HT1080 (cell line): Measurements from ENCODE around the gene ARHGAP22. TPM values are rescaled to one million over a fixed set of nuclear protein-coding genes. Genes with fewer than 3 reads are reported as not detected.

Source experiments
- DNase-seq: peaks from one replicate; pipeline ENCODE4 v3.0.0-alpha.2; 2015; ENCODE audit warnings: low read depth
- total RNA-seq: library from RNA; depleted of rRNA; stranded (reverse); fragments of >200 nt; shearing (Covaris generic); gene quantifications from 2 replicates; pipeline ENCODE4 v1.2.3, GENCODE V29; 2014

ARHGAP22 gene
- total RNA-seq, 1 experiment from 2014 or later = 70.8 TPM

GRCh38 chr10:48481385-48481784 lies 123.5 kb downstream of the ARHGAP22 start:
- no peak for DNase-seq

GRCh38 chr10:48480397-48481374 lies 124.2 kb downstream of the ARHGAP22 start:
- no peak for DNase-seq

GRCh38 chr10:48478980-48479811 lies 125.7 kb downstream of the ARHGAP22 start:
- DNase-seq = no peak

- DNase-seq = no peak
Measured at GRCh38 chr10:48478469-48478868, 126.4 kb downstream of the ARHGAP22 start.

GRCh38 chr10:48477616-48478015 lies 127.3 kb downstream of the ARHGAP22 start:
- no peak for DNase-seq

- DNase-seq = no peak
Measured at GRCh38 chr10:48477141-48477540, 127.7 kb downstream of the ARHGAP22 start.

GRCh38 chr10:48476279-48476982 lies 128.4 kb downstream of the ARHGAP22 start:
- DNase-seq = no peak

- DNase-seq = no peak
Measured at GRCh38 chr10:48475943-48476278, 129.0 kb downstream of the ARHGAP22 start.

GRCh38 chr10:48474765-48475365 lies 130.0 kb downstream of the ARHGAP22 start:
- no peak for DNase-seq

- no peak for DNase-seq
Measured at GRCh38 chr10:48473704-48474103, 131.2 kb downstream of the ARHGAP22 start.

- DNase-seq = no peak
Measured at GRCh38 chr10:48472501-48473069, 132.3 kb downstream of the ARHGAP22 start.

GRCh38 chr10:48470893-48471805 lies 133.7 kb downstream of the ARHGAP22 start:
- peak; percentile 68 for DNase-seq

GRCh38 chr10:48470115-48470892 lies 134.6 kb downstream of the ARHGAP22 start:
- DNase-seq = no peak

- DNase-seq = no peak
Measured at GRCh38 chr10:48469516-48470020, 135.3 kb downstream of the ARHGAP22 start.

- no peak for DNase-seq
Measured at GRCh38 chr10:48468866-48469511, 135.9 kb downstream of the ARHGAP22 start.

- DNase-seq = no peak
Measured at GRCh38 chr10:48468130-48468790, 136.6 kb downstream of the ARHGAP22 start.

- DNase-seq = no peak
Measured at GRCh38 chr10:48467669-48468068, 137.2 kb downstream of the ARHGAP22 start.
